ENCODE results near the gene TNFSF10. TPM values are rescaled to one million over a fixed set of nuclear protein-coding genes. Genes with fewer than 3 reads are reported as not detected.

Gene TNFSF10
- total and polyA plus RNA-seq, 2 of the 4 experiments (the other 2 are of a cell fraction): 0.63 to 1.3 TPM

- dilution Hi-C loops (cut with HindIII; ENCODE audit: low sequenced_read_pairs, unreplicated experiment) (no loop called here), intact Hi-C loops (cut with micrococcal nuclease) (no loop called here), in situ Hi-C loops (cut with MboI; ENCODE audit: low sequenced_read_pairs) (no loop called here)
- Histone ChIP-seq H3K36me3 (ENCODE audit: control insufficient read depth, insufficient read depth, low read length) (no peaks in the 10 kb centered on the region), H3K9ac (ENCODE audit: low read depth, low read length) (no peak overlapping the region), H2AK5ac (ENCODE audit: low read depth, low read length) (no peak overlapping the region), H2AK9ac (replicated peaks; ENCODE audit: low read depth, low read length, poor library complexity) (no peak overlapping the region), H4K91ac (ENCODE audit: insufficient read depth, low read depth, low read length) (no peak overlapping the region), H3K4ac (ENCODE audit: low read depth, low read length) (no peak overlapping the region), H4K5ac (ENCODE audit: low read depth, low read length) (no peak overlapping the region), H3K56ac (ENCODE audit: extremely low read depth, insufficient read depth, low read length) (no peak overlapping the region), H3K79me1 (ENCODE audit: low read depth in 1 of 2, low read length in 2 of 2) (no peaks in the 10 kb centered on the region), H3K14ac (replicated peaks; ENCODE audit: low read depth, low read length) (no peak overlapping the region), H3K9me3 (ENCODE audit: control insufficient read depth, insufficient read depth, low read length) (no peaks in the 10 kb centered on the region), H4K8ac (ENCODE audit: low read depth in 2 of 2, low read length in 2 of 2) (no peak overlapping the region), H3K18ac (ENCODE audit: low read depth, low read length) (no peak overlapping the region), H2AFZ (replicated peaks; ENCODE audit: low read length, poor library complexity) (no peak overlapping the region), H2BK20ac (ENCODE audit: low read depth, low read length) (no peak overlapping the region), H3K27me3 (ENCODE audit: control insufficient read depth, insufficient read depth, low read length) (no peaks in the 10 kb centered on the region; the same call in 1 of the 2 replicates), H2BK5ac (ENCODE audit: low read depth, low read length, poor library complexity, severe bottlenecking) (no peak overlapping the region), H3K23ac (ENCODE audit: low read depth, low read length) (no peak overlapping the region), H4K20me1 (ENCODE audit: insufficient read depth, low read length) (no peaks in the 10 kb centered on the region), H3K27ac (ENCODE audit: insufficient read depth, low read length) (no peak overlapping the region), H3K9me1 (ENCODE audit: insufficient read depth, low read length) (no peaks in the 10 kb centered on the region), H2BK15ac (ENCODE audit: low read depth, low read length) (no peak overlapping the region), H2BK120ac (ENCODE audit: low read depth, low read length) (no peak overlapping the region), H3K4me3 (ENCODE audit: insufficient read depth, low read depth, low read length) (no peak overlapping the region), H3K4me1 (ENCODE audit: control insufficient read depth, insufficient read depth, low read length) (no peaks in the 10 kb centered on the region), H3K4me2 (ENCODE audit: low read depth, low read length) (no peak overlapping the region)
- POLR2A ChIA-PET (ENCODE audit: unreplicated experiment): no interaction called here
- no TSS peak for BruUV-seq (replicated peaks)
- CTCF ChIA-PET: interaction anchor here (1.0 kb wide), 1 partner anchor 95 kb away, joined by 3 read pairs; no protein-coding TSS in a partner anchor
- ATAC-seq (ENCODE audit: low read depth): no peak
- no peak for DNase-seq
- TF ChIP-seq RAD21 (IDR thresholded peaks at IDR 0.05; ENCODE audit: low read length) (no peak), MXI1 (IDR thresholded peaks at IDR 0.05; ENCODE audit: borderline replicate concordance, low read depth, low read length) (no peak), MAFK (IDR thresholded peaks at IDR 0.05; ENCODE audit: low read depth, low read length) (no peak), FOS (IDR thresholded peaks at IDR 0.05; ENCODE audit: low read depth, low read length) (no peak), RFX5 (IDR thresholded peaks at IDR 0.05; ENCODE audit: low read depth, low read length) (no peak), CEBPB (IDR thresholded peaks at IDR 0.05; ENCODE audit: low read depth, low read length) (no peak), MAZ (IDR thresholded peaks at IDR 0.05; ENCODE audit: borderline replicate concordance, low read depth, low read length) (no peak), SMC3 (IDR thresholded peaks at IDR 0.05; ENCODE audit: low read depth, low read length) (no peak), CHD1 (IDR thresholded peaks at IDR 0.05; ENCODE audit: low read depth, low read length) (no peak), CTCF (conservative IDR thresholded peaks at IDR 0.05; ENCODE audit: low read depth, low read length) (no peak), USF2 (IDR thresholded peaks at IDR 0.05; ENCODE audit: low read depth, low read length) (no peak), POLR2A (IDR thresholded peaks at IDR 0.05; ENCODE audit: low read depth, low read length) (no peak), BHLHE40 (IDR thresholded peaks at IDR 0.05; ENCODE audit: low read depth, low read length) (no peak), ELK1 (IDR thresholded peaks at IDR 0.05; ENCODE audit: borderline replicate concordance, low read depth, low read length) (no peak), RCOR1 (IDR thresholded peaks at IDR 0.05; ENCODE audit: insufficient replicate concordance, low read length) (no peak), NFE2L2 (IDR thresholded peaks at IDR 0.05; ENCODE audit: low read depth, low read length) (no peak)
Observed at GRCh38 chr3:172501540-172501939, 21.7 kb downstream of the TNFSF10 start.
